Measurements from ENCODE around the gene LAIR2.

The LAIR2 gene

GRCh38 chr19:54541712-54542111 lies 39.1 kb downstream of the LAIR2 start:
- no peak for DNase-seq

- no peak for DNase-seq
These were observed 46.2 kb downstream of the LAIR2 start for GRCh38 chr19:54548806-54549205.

- no peak for DNase-seq
These were observed 46.6 kb downstream of the LAIR2 start for GRCh38 chr19:54549224-54549623.

- DNase-seq, result no peak
These were observed 48.7 kb downstream of the LAIR2 start for GRCh38 chr19:54551293-54551692.

- no peak for DNase-seq
These were observed 49.6 kb downstream of the LAIR2 start for GRCh38 chr19:54551950-54552912.

GRCh38 chr19:54552913-54553310 lies 50.3 kb downstream of the LAIR2 start:
- DNase-seq, result no peak

GRCh38 chr19:54554006-54554405 lies 51.4 kb downstream of the LAIR2 start:
- no peak for DNase-seq

GRCh38 chr19:54554896-54555295 lies 52.3 kb downstream of the LAIR2 start:
- no peak for DNase-seq

GRCh38 chr19:54556194-54556593 lies 53.6 kb downstream of the LAIR2 start:
- no peak for DNase-seq

- no peak for DNase-seq
These were observed 55.7 kb downstream of the LAIR2 start for GRCh38 chr19:54558339-54558738.

Data from NCI-H187 treated with DMSO at 0.1 percent for 48 hours (cell line).